Prostate gland (tissue), 2 donors: ENCODE data around the gene DNAJC27. TPM values are rescaled to one million over a fixed set of nuclear protein-coding genes. Genes with fewer than 3 reads are reported as not detected.

ENCODE experiments used
- DNase-seq: peaks from one replicate; pipeline ENCODE4 v3.0.0-alpha.2; 2019; ENCODE audit warnings: low spot score
- H3K27ac ChIP-seq, 2 donors: fragments of 200-600 bp; sonication (generic); 2 replicates each; pipeline ENCODE4 v1.5.1; 2017 to 2019
- H3K27me3 ChIP-seq: fragments of 200-600 bp; sonication (generic); replicated peaks from 2 replicates; pipeline ENCODE4 v1.5.1; 2019; ENCODE audit not compliant: insufficient read depth
- H3K36me3 ChIP-seq, 2 donors: fragments of 200-600 bp; sonication (generic); 1 replicate in 1 of 2; 2 replicates in 1 of 2; pipeline versions ENCODE4 v1.5.1 to v1.8.1; 2017 to 2019
- H3K4me1 ChIP-seq: fragments of 200-600 bp; sonication (generic); replicated peaks from 2 replicates; pipeline ENCODE4 v1.5.1; 2019
- H3K4me3 ChIP-seq, 2 donors: fragments of 200-600 bp; sonication (generic); 2 replicates each; pipeline ENCODE4 v1.5.1; 2017 to 2019
- H3K9me3 ChIP-seq: fragments of 200-600 bp; sonication (generic); 2 replicates; pipeline ENCODE4 v1.5.1; 2017
- POLR2A ChIP-seq: fragments of 450-650 bp; IDR thresholded peaks from one replicate; pipeline ENCODE4 v1.6.1; 2016; ENCODE audit warnings: antibody characterized with exemption, mild to moderate bottlenecking
- POLR2AphosphoS5 ChIP-seq: sonication (generic); formaldehyde crosslinking; IDR thresholded peaks from one replicate; pipeline ENCODE4 v1.6.1; 2017; ENCODE audit warnings: antibody characterized with exemption
- WGBS: methylation state at CpG from one replicate; pipeline ENCODE4 v1.1.5; 2018; 5-methylcytosine and 5-hydroxymethylcytosine counted together
- intact Hi-C: fragments of 100-400 bp; cut with DNase I; formaldehyde crosslinking; loops from one replicate; pipeline ENCODE4 v1.14.2; 2022
- total RNA-seq, 2 donors: library from RNA; depleted of rRNA; stranded (reverse); fragments of >200 nt; gene quantifications; one replicate each; pipeline ENCODE4 v1.1.0, GENCODE V29; 2016
- TF ChIP-seq, protein P1 (sequence below), 4 experiments: fragments of 200-600 bp in 2 of 4; fragments of 450-650 bp in 2 of 4; sonication (generic) in 2 of 4; IDR thresholded peaks; 1 replicate in 3 of 4; 2 replicates in 1 of 4; pipeline ENCODE4 v1.5.1; 2016 to 2019; ENCODE audit warnings: antibody characterized with exemption in 4 of 4, mild to moderate bottlenecking in 2 of 4, moderate library complexity in 2 of 4

Gene DNAJC27
- total RNA-seq, 2 donors from 2014 or later: 3.0 to 9.2 TPM

DNA sequence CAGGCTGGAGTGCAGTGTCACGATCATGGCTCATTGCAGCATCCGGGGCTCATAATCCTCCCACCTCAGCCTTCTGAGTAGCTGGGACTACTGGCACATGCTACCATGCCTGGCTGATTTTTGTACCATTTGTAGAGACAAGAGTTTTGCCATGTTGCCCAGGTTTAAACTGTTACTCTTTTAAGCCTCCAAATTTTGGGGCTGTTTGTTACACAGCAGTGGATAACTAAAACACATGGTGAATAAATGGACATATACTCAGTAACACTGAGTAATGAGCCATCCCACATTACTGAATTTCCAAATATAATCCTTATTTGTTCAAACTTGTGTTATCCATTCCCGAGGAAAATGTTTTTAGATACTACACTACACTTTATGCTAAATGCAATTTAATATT is 61.5 kb downstream of the DNAJC27 start:
- H3K9me3 ChIP-seq: no peaks in the 10 kb centered on the region
- H3K4me1 ChIP-seq: no peaks in the 10 kb centered on the region
- H3K4me3 ChIP-seq: no peak overlapping the region
- 98% methylated on average over 3 of the region's 3 CpGs for WGBS
- H3K27me3 ChIP-seq: no peaks in the 10 kb centered on the region
- intact Hi-C loops: no loop called here
- DNase-seq: no peak
- H3K27ac ChIP-seq: no peak overlapping the region
- no peak for TF ChIP-seq POLR2AphosphoS5
- TF ChIP-seq, protein P1, sequence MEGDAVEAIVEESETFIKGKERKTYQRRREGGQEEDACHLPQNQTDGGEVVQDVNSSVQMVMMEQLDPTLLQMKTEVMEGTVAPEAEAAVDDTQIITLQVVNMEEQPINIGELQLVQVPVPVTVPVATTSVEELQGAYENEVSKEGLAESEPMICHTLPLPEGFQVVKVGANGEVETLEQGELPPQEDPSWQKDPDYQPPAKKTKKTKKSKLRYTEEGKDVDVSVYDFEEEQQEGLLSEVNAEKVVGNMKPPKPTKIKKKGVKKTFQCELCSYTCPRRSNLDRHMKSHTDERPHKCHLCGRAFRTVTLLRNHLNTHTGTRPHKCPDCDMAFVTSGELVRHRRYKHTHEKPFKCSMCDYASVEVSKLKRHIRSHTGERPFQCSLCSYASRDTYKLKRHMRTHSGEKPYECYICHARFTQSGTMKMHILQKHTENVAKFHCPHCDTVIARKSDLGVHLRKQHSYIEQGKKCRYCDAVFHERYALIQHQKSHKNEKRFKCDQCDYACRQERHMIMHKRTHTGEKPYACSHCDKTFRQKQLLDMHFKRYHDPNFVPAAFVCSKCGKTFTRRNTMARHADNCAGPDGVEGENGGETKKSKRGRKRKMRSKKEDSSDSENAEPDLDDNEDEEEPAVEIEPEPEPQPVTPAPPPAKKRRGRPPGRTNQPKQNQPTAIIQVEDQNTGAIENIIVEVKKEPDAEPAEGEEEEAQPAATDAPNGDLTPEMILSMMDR (IDR thresholded peaks at IDR 0.05): no peak
- TF ChIP-seq POLR2A: no peak
- no peaks in the 10 kb centered on the region for H3K36me3 ChIP-seq

DNA sequence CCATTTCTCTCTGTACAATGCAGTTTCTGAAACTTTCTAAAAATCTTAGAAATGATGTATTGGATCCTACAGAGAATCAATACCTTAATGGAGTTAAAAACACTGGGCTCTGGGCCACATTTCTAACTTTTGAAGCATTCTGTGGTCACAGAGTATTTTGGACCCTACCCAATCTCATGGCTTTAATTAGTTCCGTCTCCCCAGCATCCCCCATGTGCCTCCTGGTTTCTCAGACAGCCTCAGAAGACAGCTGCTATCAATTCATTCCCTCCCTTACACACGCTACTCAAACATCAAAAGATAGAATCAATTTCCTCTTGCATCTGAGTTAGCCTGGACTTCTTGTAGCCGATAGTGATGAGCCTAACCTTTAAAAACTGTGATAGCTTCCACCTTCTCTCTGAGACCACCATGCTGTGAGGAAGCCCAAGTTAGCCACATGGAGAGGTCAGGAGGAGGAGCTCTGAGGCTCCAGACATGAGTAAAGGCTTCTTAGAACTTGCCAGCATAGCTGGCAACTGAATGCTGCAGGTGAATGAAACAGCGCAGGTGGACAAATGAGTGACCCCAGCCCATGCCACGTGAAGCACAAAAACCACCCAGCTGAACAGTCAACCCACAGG is 62.1 kb downstream of the DNAJC27 start:
- TF ChIP-seq POLR2AphosphoS5 (no peak), POLR2A (no peak)
- TF ChIP-seq, protein P1 (IDR thresholded peaks at IDR 0.05): no peak
- Histone ChIP-seq H3K27ac (no peak overlapping the region), H3K4me3 (no peak overlapping the region), H3K9me3 (no peaks in the 10 kb centered on the region), H3K36me3 (no peaks in the 10 kb centered on the region), H3K4me1 (no peaks in the 10 kb centered on the region), H3K27me3 (no peaks in the 10 kb centered on the region)
- 82% methylated on average over 5 of the region's 5 CpGs for WGBS
- no peak for DNase-seq
- intact Hi-C loops: no loop called here

DNA sequence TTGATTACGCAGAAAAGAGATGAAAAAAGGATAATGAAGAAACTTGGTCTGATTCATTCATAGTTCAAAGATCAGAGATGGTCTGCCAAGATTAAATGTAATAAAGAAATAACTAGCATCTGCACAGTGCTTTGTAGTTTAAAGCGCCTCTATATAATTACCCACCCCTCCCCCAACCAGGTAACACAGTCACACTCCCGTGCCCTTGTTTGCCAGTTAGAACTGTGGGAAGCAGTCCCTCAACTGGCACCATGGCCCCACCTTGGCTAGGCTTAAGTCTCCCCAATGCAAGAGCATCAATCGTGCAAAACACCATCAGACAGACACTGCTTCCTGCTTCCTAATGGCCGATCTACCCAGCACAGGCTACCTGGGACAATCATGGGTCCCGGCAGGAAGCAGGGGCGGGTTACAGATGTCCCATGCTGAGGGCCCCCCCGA is 63.3 kb downstream of the DNAJC27 start:
- DNase-seq: no peak
- Histone ChIP-seq H3K27ac (no peak overlapping the region), H3K27me3 (no peaks in the 10 kb centered on the region), H3K36me3 (no peaks in the 10 kb centered on the region), H3K9me3 (no peaks in the 10 kb centered on the region), H3K4me3 (no peak overlapping the region), H3K4me1 (no peaks in the 10 kb centered on the region)
- WGBS: 77% methylated on average over 8 of the region's 8 CpGs
- intact Hi-C loops: no loop called here
- TF ChIP-seq, protein P1 (IDR thresholded peaks at IDR 0.05): no peak
- no peak for TF ChIP-seq POLR2A
- TF ChIP-seq POLR2AphosphoS5: no peak

DNA sequence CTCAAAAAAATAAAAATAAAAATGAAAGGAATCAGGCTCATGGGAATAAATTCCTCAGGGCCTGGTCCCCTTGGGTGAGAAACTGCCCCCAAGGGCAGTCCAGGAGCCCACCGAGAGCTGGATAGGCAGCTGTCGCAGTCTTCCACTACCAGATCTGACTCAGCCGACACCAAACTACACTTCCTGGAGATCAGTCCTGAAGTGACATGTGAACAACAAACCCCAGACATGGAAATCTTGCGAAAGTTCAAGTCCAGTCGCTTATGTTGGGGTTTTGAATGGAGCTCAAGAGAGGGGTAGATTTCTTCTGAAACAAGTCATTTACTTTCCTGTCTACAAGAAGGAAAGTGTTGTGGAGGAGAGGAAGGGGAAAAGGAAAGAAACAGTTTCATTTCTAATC is 64.6 kb downstream of the DNAJC27 start:
- TF ChIP-seq, protein P1 (IDR thresholded peaks at IDR 0.05): no peak
- TF ChIP-seq POLR2AphosphoS5 (no peak), POLR2A (no peak)
- Histone ChIP-seq H3K4me1 (no peaks in the 10 kb centered on the region), H3K9me3 (no peaks in the 10 kb centered on the region), H3K36me3 (no peaks in the 10 kb centered on the region), H3K4me3 (no peak overlapping the region), H3K27me3 (no peaks in the 10 kb centered on the region), H3K27ac (no peak overlapping the region)
- 87% methylated on average over 5 of the region's 5 CpGs for WGBS
- DNase-seq: no peak
- intact Hi-C loops: no loop called here

DNA sequence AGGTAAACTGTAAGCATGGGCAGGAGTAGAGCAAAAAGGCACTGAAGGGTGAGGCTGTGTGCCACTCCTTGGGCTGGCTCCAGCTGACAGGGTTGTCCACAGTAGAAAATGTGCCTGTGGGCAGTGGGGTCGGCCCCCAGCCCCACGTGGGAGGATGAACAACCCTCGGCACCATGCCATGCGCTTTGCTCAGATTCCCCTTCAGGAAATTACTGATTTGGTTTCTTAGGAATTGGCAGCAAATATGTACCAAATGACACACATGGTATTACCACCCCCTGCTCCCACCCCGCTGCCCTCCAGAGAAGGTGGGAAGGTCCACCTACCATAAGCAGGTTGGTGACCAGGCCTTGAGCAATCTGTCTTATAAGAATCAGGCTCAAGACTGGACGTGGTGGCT is 65.3 kb downstream of the DNAJC27 start:
- H3K27ac ChIP-seq: no peak overlapping the region
- no peaks in the 10 kb centered on the region for H3K9me3 ChIP-seq
- intact Hi-C loops: no loop called here
- TF ChIP-seq POLR2AphosphoS5 (no peak), POLR2A (no peak)
- TF ChIP-seq, protein P1 (IDR thresholded peaks at IDR 0.05): no peak
- no peak overlapping the region for H3K4me3 ChIP-seq
- 95% methylated on average over 6 of the region's 6 CpGs for WGBS
- H3K27me3 ChIP-seq: no peaks in the 10 kb centered on the region
- no peaks in the 10 kb centered on the region for H3K36me3 ChIP-seq
- DNase-seq: no peak
- H3K4me1 ChIP-seq: no peaks in the 10 kb centered on the region
